Medulla oblongata (tissue), 1 donor: ENCODE results near the gene HOXA4.

Source experiments
- DNase-seq: peaks from one replicate; pipeline ENCODE4 v3.0.0-alpha.2; 2015; ENCODE audit errors: extremely low spot score

The HOXA4 gene

DNA sequence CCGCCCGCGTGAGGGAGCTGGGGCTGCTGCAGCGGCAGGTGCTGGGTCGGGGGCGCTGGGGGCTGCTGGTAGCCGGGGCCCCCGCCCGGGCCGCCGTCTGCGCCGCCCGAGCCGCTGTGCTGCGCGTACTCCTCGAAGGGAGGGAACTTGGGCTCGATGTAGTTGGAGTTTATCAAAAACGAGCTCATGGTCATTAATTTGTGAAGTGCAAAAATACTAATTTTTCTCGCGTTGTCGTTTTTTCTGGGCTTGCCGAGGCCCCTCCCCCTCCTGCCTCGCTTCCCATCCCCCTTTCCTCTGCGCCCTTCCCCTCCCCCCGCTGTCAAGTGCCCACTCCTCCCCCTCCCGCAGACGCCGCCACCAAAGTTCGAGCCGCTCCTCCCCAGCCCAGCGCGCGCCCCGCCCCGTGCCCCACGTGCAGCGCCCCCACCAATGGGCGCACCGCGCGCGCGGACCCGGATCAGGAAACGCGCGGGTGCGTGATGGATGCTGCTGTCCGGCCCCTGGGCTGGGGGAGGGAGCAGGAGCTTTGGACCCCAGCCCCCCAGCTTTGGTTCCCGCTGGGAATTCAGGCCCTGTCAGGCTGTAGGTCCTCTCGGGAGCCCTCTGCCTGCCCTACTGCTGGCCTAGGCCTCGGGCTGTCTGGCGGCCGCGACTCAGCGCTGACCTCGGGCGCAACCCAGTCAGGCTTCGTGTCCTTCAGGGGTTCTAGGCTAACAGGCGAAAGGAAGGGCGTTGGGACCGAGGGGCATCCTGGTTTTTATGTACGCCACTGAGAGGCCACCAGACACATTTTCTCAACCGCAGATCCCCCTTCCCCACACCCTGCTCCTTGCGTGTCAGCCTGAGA is at the start of gene HOXA4:
Gene HOXA4 (minus strand): TSS at position 218 of the 850 bp plus-strand sequence. CDS start 24 bp downstream, at position 194.
- peak; percentile 94 for DNase-seq

DNA sequence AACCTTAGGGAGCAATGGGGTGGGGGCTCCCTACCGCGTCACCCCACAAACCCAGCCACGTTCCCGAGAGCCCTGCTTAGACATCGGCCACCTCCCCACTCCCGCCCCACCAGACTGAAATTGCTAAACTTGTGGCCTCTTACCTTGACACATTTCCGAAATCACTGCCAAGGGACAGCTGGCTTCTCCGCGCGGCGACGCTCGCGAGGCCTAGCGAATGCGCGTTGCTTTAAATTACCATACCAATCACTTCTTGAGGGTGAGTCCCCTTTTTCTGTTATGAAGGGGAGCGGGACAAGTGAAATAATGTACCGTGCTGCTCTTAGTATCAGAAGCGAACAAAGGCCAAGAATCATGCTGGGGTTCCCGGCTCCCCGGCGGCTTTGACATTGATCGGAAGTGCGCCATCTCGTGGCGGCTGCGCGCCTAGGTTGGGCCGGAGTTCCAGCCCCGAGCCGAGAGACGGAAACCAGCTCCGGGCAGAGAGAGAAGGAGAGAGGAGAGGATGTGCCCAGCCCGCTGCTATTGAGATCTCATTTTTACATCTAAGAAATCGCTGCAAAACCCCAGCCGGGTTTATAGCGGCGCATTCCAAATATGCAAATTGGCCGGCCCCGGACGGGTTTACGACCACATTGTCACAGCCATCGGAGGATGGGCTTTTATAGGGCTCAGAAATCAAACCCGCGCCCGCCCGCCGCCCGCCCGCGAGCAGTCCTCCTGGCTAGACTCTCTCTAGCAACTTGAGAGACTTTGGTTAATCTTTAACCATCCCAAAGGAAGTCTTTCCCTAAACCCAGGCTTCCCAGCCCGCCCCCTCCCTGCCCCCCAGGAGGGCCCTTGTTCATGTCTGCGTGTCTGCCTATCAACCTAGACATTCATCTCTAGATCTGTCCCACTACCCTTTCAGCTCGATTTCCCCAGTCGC is 49.2 kb upstream of the HOXA4 start:
- DNase-seq: peak; percentile 61

DNA sequence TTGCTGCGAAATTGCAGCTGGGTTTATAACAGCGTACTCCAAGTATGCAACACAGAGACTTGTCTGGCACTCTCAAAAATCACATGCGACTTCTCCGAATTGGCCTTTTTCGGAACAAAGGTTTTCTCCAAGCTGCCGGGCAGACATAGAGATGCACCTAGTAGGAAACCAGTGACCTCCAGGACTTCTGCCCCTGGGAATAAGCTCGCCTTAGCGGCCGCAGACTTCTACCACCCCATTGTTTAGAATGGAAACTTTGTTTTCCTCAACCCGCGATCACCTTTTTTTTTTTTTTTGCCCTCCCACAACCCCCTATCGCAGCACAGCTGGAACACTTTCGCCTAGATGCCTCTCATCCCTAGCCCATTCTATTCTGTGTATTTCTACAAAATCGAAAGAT is 48.5 kb upstream of the HOXA4 start:
- DNase-seq: no peak

DNA sequence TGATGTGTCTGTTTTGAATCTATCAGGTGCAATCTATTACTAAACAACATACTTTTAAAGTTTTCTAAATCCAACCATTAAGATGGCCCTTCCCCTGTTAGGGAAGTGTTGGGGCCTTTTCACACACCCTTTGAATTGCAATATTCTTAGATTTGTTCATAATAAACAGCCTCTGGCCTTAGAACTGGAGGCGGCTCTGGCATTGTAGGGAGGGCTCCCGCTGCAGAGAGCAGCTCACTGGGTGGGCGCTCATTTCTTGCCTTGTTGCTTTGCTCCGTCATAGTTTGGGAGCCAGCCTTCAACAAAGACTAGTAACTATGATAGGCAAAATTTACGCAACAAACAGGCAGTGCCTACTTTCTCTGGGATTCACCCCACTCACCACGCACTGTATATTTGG is 47.8 kb upstream of the HOXA4 start:
- no peak for DNase-seq

DNA sequence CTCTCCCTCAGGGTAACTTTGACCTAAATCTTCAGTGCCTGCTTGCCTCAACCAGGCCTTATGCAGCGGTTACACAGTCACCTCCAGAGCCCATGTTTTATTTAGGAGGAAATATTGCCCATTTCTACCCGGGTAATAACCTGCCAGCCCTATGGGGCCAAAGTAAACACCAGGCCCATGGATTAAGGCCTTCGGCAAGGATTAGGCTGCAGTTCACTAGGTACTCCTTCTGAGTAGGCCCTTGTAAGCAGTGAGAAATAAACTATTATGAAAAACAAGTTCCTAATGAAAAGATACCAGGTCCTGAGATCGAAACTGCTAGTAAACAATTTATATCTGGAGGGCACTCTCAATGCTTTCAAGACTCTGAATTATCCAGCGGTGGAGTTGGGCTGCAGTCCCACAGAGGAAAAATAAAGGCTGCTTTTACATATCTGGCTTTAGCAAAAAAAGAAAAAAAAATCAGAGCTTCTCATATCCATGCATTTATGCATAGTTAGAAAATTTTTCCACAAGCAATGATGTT is 47.3 kb upstream of the HOXA4 start:
- DNase-seq: no peak

DNA sequence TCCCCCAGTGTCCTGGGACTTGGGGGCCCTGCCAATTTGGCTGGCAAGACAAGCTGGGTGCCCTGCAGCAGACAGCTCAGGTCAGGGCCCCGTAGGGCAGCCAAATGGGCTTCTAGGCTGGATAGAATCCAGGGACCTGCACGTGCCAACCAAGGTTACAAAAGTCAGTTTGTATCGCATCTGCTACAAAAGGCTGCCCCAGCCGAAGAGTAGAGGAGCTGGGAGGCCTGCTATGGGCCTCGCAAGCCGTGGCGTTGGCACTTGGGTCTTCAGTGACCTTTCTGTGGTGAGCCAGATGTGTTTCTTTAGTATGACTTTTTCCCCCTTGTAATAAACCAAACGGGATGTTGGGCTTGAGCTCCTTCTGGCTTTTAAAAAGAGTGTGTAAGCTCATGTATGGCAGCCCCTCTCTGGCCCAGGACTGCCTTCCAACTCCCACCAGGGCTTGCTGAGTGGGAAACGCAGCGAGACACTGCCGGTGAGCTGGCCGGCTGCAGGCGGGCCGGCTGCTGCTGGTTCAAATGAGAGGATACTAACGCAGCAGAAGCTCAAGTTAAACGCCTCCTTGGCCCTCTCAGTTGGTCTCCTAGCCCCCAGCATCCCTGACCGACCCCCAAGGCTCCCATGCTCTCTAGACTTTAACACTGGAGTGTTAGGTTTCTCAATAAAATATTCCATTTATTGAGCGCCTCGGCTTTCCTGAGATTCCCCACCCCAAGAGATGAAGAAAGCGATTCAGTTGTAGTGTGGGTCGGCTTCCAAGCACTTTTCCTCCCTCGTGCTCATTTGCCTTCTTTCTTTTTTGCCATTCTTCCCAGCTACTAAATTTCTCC is 46.6 kb upstream of the HOXA4 start:
- DNase-seq: no peak

GRCh38 chr7:27176524-27176845 is 45.9 kb upstream of the HOXA4 start:
- no peak for DNase-seq

GRCh38 chr7:27175626-27176523 is 45.3 kb upstream of the HOXA4 start:
- no peak for DNase-seq

DNA sequence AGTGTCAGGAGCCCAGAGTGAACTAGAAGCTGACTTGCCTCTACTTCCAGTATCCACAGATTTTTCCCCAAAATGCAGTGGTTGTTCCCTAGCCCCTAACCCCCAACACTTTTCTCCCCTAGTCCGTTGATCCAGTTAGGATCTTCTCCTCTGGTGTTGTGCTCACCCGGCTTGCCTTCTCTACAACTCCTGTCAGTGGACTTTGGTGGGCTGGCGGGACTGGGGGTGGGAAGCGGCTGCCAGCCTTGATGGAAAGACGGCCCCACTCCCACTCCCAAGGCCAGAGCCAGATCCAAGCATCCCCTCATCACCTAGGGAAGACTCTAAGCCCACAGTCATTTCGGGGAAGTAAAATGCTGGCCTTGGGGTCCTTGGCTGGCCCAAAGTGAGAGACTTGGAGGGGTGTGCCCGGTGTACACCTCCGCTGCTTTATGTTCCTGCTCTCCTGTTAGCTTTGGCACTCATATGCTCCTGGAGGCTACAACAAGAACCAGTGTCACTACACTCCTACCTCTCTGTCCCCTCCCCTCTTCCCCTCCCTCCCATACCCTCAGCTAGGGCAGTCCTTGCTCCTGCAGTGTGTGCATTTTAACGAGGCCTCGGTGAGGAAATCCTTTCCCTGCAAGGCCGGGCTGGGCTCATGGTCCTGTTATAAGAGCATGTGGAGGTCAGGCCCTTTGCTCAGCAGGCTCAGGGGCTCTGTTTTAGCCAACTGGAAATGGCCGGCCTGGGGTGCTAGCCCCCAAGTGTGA is 44.5 kb upstream of the HOXA4 start:
- DNase-seq: no peak

DNA sequence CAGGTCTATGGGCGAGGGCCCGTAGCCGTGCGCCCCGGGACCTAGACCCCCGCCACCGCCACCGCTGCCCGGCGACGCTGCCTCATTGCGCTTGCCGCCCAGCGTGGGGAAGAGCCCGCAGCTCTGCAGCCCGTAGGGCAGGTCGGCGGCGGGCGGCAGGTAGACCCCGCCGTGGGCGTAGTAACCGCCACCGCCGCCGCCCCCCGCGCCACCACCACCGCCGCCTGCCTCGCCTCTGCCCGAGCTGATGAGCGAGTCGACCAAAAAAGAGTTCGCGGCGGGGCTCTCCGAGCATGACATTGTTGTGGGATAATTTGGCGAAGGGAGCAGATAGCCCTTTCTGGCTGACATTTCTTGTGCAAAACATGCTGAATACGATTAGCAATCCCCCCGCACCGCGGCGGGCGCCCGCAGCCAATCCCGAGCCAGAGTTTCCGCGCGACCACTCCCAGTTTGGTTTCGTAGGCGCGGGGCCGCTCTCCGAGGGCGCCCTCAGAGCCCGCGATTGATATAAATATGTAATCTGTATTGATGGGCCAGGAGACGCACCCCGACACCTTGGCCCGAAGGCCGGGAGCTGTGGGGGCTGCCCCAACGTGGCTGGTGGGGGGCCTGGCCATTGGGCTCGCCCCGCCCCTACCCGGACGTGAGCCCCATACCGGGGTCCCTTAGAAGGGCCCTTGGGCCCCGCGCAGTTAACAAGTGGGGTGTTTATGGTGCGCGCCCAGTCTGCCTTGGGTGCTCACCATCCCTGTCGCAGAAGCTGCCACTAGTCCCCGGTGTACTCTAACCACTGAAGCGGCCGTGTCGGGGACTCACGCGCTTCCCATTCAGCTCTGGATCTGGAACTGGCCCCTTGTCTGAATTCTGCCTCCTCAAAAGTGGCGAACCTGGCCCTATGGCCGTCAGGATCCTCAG is 43.7 kb upstream of the HOXA4 start, which contains the start of gene HOXA10:
Gene HOXA10 (minus strand): TSS at position 365 of the 918 bp plus-strand sequence. CDS start 14 bp downstream, at position 351.
- DNase-seq: no peak

- DNase-seq: no peak
These were observed 43.0 kb upstream of the HOXA4 start for GRCh38 chr7:27173511-27173955.

DNA sequence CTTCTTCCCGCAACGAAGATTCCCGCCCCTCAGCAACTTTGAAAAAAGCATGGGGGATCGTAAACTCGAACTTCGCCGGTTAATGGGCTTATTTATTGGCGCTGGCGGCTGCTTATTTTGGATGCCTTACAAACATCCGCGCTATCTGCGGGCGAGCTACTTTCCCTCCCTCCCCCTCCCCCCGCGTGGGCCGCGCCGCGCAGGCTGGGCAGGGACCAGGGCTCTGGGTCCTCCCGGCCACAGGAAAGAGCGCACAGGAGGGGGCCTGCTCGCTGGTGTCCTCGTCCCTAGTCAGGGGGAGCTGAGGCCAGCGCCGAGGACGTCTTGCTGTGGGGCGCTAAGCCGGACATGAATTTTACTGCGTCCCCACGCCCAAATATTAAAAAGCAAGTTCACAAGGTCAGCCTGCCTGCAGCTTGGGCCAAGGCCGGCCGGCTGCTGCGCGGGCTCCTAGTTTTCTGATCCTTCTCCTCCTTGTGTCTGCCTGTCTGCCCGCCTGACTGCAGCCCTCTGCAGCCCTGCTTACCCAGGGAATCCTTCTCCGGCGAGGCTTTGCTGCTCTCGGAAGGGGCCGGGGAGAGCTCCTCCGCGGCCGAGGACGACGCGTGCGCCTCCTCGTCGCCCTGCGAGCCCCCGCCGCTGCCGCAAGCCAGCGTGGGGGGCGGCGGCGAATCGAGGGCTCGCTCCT is 42.4 kb upstream of the HOXA4 start:
- DNase-seq: no peak

DNA sequence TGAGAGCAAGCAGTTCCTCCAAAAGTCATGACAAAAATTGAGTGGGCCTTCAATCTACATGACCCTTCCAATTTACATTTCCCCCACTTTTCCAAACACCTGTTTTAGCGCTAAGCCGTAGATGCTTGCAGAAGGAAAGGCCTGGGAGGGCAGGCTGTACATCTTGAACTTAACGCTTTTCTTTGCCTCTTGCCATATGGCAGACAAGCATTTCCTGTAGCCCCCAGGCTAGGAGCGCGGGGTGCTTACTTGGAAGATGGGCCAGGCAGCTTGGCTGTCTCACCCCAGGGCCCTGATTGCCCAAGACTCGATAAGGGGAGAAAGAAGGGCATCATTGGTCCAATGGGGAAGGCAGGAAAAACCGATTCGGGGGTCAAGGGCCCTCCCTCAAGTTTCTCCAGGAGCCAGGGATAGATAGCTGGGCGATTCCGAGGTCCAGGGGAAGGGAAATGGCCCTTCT is 41.8 kb upstream of the HOXA4 start:
- no peak for DNase-seq

GRCh38 chr7:27171637-27172314 is 41.2 kb upstream of the HOXA4 start:
- no peak for DNase-seq

GRCh38 chr7:27171325-27171636 is 40.7 kb upstream of the HOXA4 start:
- no peak for DNase-seq

DNA sequence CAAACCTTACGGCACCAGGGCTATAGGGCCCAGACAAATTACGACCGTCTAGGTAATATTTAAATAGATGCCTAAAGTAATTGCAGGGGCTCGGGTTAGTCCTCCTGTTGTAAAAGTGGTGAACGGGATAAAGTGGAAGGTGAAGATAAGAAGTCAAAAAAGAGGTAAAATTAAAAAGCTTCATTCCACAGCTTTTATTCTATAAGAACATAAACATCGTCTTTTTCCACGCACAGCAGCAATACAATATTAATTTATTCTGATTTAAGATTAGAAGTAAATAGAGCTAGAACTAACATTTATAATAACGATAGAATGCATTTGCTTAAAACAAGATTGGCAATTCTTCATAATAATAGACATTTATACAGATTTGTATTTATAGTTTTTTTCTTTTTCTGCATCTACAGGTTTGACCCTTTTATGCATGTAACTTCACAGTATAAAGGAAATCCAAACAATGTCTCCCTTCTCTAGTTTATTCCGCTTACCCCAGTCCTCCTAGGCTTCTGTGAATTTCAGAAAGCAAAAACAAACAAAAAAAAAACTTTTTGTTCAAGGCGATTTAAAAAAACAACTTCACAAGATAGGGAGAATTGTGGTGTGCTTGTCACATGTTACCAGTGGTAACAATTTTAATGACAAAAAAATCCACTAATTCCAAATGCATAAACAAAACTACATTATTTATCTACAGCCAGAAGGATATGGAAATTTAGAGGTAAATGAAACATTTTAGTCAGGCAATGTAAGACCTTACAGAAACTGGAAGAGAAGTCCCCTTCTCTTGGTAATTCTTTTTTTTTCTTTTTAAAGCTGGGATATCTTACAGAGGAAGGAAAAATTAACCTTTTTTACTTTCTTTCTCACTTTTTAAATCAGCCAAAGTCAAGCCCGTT is 40.1 kb upstream of the HOXA4 start:
- no peak for DNase-seq
